Measurements from ENCODE around the gene YWHAH.

The YWHAH gene

GRCh38 chr22:31953261-31953660, 8.9 kb downstream of the YWHAH start:
- DNase-seq: no peak
- Histone ChIP-seq H3K36me3 (ENCODE audit: control insufficient read depth, insufficient read depth, low read length) (peaks cover 15% of the 10 kb centered on the region), H4K8ac (ENCODE audit: low read depth, low read length) (no peak overlapping the region), H2AK5ac (ENCODE audit: low read length) (no peak overlapping the region), H3K9ac (ENCODE audit: low read length) (no peak overlapping the region), H3K56ac (ENCODE audit: low read length) (no peak overlapping the region), H3K4ac (ENCODE audit: low read depth, low read length) (no peak overlapping the region), H3K79me2 (ENCODE audit: control insufficient read depth, insufficient read depth, low read length) (peaks cover 72% of the 10 kb centered on the region), H3K4me3 (ENCODE audit: low read length) (no peak overlapping the region), H3K27me3 (ENCODE audit: insufficient read depth, low read length, poor library complexity) (no peaks in the 10 kb centered on the region), H2BK15ac (replicated peaks; ENCODE audit: low read depth) (no peak overlapping the region), H2BK5ac (ENCODE audit: low read length) (no peak overlapping the region), H3K4me1 (ENCODE audit: control insufficient read depth, low read depth, low read length) (peaks cover 7% of the 10 kb centered on the region), H4K5ac (ENCODE audit: low read length) (no peak overlapping the region), H2BK120ac (ENCODE audit: low read depth, low read length) (no peak overlapping the region), H3K4me2 (ENCODE audit: low read length) (no peak overlapping the region), H3K79me1 (ENCODE audit: low read length) (peaks cover 26% of the 10 kb centered on the region), H3K18ac (ENCODE audit: low read length) (no peak overlapping the region), H3K23ac (ENCODE audit: low read length) (no peak overlapping the region), H3K27ac (ENCODE audit: low read depth, low read length) (no peak overlapping the region)
- no CpG with 5 or more reads among the region's 3 CpGs for WGBS (ENCODE audit: extremely low coverage, insufficient coverage, low lambda C conversion rate)

- no peak overlapping the region for H3K23ac ChIP-seq (ENCODE audit: low read length)
- H3K4ac ChIP-seq (ENCODE audit: low read depth, low read length): no peak overlapping the region
- no peak overlapping the region for H2BK5ac ChIP-seq (ENCODE audit: low read length)
- no peak overlapping the region for H4K5ac ChIP-seq (ENCODE audit: low read length)
- no peak overlapping the region for H4K8ac ChIP-seq (ENCODE audit: low read depth, low read length)
- H2BK15ac ChIP-seq (replicated peaks; ENCODE audit: low read depth): no peak overlapping the region
- H3K56ac ChIP-seq (ENCODE audit: low read length): no peak overlapping the region
- H3K79me1 ChIP-seq (ENCODE audit: low read length): peaks cover 26% of the 10 kb centered on the region
- no peak overlapping the region for H2AK5ac ChIP-seq (ENCODE audit: low read length)
- H3K18ac ChIP-seq (ENCODE audit: low read length): no peak overlapping the region
- H3K4me1 ChIP-seq (ENCODE audit: control insufficient read depth, low read depth, low read length): peaks cover 7% of the 10 kb centered on the region
- H3K9ac ChIP-seq (ENCODE audit: low read length): no peak overlapping the region
- peaks cover 59% of the 10 kb centered on the region for H3K79me2 ChIP-seq (ENCODE audit: control insufficient read depth, insufficient read depth, low read length)
- H2BK120ac ChIP-seq (ENCODE audit: low read depth, low read length): no peak overlapping the region
- WGBS (ENCODE audit: extremely low coverage, insufficient coverage, low lambda C conversion rate): no CpG with 5 or more reads among the region's 11 CpGs
- no peak overlapping the region for H3K4me3 ChIP-seq (ENCODE audit: low read length)
- no peak overlapping the region for H3K4me2 ChIP-seq (ENCODE audit: low read length)
- no peak overlapping the region for H3K27ac ChIP-seq (ENCODE audit: low read depth, low read length)
- no peaks in the 10 kb centered on the region for H3K27me3 ChIP-seq (ENCODE audit: insufficient read depth, low read length, poor library complexity)
- no peak for DNase-seq
- peaks cover 15% of the 10 kb centered on the region for H3K36me3 ChIP-seq (ENCODE audit: control insufficient read depth, insufficient read depth, low read length)
These were observed 10.5 kb downstream of the YWHAH start for GRCh38 chr22:31954535-31955523.

GRCh38 chr22:31956360-31956759, 12.0 kb downstream of the YWHAH start:
- no CpG with 5 or more reads among the region's 12 CpGs for WGBS (ENCODE audit: extremely low coverage, insufficient coverage, low lambda C conversion rate)
- Histone ChIP-seq H3K27ac (ENCODE audit: low read depth, low read length) (no peak overlapping the region), H3K18ac (ENCODE audit: low read length) (no peak overlapping the region), H3K79me2 (ENCODE audit: control insufficient read depth, insufficient read depth, low read length) (peaks cover 45% of the 10 kb centered on the region), H3K9ac (ENCODE audit: low read length) (no peak overlapping the region), H3K27me3 (ENCODE audit: insufficient read depth, low read length, poor library complexity) (no peaks in the 10 kb centered on the region), H3K4me3 (ENCODE audit: low read length) (no peak overlapping the region), H3K79me1 (ENCODE audit: low read length) (peaks cover 17% of the 10 kb centered on the region), H3K56ac (ENCODE audit: low read length) (no peak overlapping the region), H3K4me2 (ENCODE audit: low read length) (no peak overlapping the region), H4K5ac (ENCODE audit: low read length) (no peak overlapping the region), H3K4me1 (ENCODE audit: control insufficient read depth, low read depth, low read length) (peaks cover 7% of the 10 kb centered on the region), H2BK120ac (ENCODE audit: low read depth, low read length) (no peak overlapping the region), H3K23ac (ENCODE audit: low read length) (no peak overlapping the region), H2AK5ac (ENCODE audit: low read length) (no peak overlapping the region), H3K4ac (ENCODE audit: low read depth, low read length) (no peak overlapping the region), H4K8ac (ENCODE audit: low read depth, low read length) (no peak overlapping the region), H2BK15ac (replicated peaks; ENCODE audit: low read depth) (no peak overlapping the region), H2BK5ac (ENCODE audit: low read length) (no peak overlapping the region), H3K36me3 (ENCODE audit: control insufficient read depth, insufficient read depth, low read length) (peaks cover 12% of the 10 kb centered on the region)
- no peak for DNase-seq

GRCh38 chr22:31957970-31958594, 13.7 kb downstream of the YWHAH start:
- Histone ChIP-seq H2BK120ac (ENCODE audit: low read depth, low read length) (no peak overlapping the region), H3K36me3 (ENCODE audit: control insufficient read depth, insufficient read depth, low read length) (peaks cover 10% of the 10 kb centered on the region), H3K27me3 (ENCODE audit: insufficient read depth, low read length, poor library complexity) (no peaks in the 10 kb centered on the region), H3K79me1 (ENCODE audit: low read length) (peaks cover 14% of the 10 kb centered on the region), H3K18ac (ENCODE audit: low read length) (no peak overlapping the region), H3K56ac (ENCODE audit: low read length) (no peak overlapping the region), H2AK5ac (ENCODE audit: low read length) (no peak overlapping the region), H4K5ac (ENCODE audit: low read length) (no peak overlapping the region), H3K9ac (ENCODE audit: low read length) (no peak overlapping the region), H3K79me2 (ENCODE audit: control insufficient read depth, insufficient read depth, low read length) (peaks cover 29% of the 10 kb centered on the region), H3K4me3 (ENCODE audit: low read length) (no peak overlapping the region), H3K4ac (ENCODE audit: low read depth, low read length) (no peak overlapping the region), H3K4me2 (ENCODE audit: low read length) (no peak overlapping the region), H2BK15ac (replicated peaks; ENCODE audit: low read depth) (no peak overlapping the region), H3K4me1 (ENCODE audit: control insufficient read depth, low read depth, low read length) (peaks cover 3% of the 10 kb centered on the region), H3K23ac (ENCODE audit: low read length) (no peak overlapping the region), H2BK5ac (ENCODE audit: low read length) (no peak overlapping the region), H4K8ac (ENCODE audit: low read depth, low read length) (no peak overlapping the region), H3K27ac (ENCODE audit: low read depth, low read length) (no peak overlapping the region)
- WGBS (ENCODE audit: extremely low coverage, insufficient coverage, low lambda C conversion rate): no CpG with 5 or more reads among the region's 9 CpGs
- DNase-seq: no peak

- no peaks in the 10 kb centered on the region for H3K4me1 ChIP-seq (ENCODE audit: control insufficient read depth, low read depth, low read length)
- no peak overlapping the region for H3K27ac ChIP-seq (ENCODE audit: low read depth, low read length)
- no peak overlapping the region for H3K23ac ChIP-seq (ENCODE audit: low read length)
- no peak overlapping the region for H4K8ac ChIP-seq (ENCODE audit: low read depth, low read length)
- H3K4me3 ChIP-seq (ENCODE audit: low read length): no peak overlapping the region
- peaks cover 23% of the 10 kb centered on the region for H3K79me2 ChIP-seq (ENCODE audit: control insufficient read depth, insufficient read depth, low read length)
- WGBS (ENCODE audit: extremely low coverage, insufficient coverage, low lambda C conversion rate): no CpG with 5 or more reads among the region's 12 CpGs
- no peak overlapping the region for H3K18ac ChIP-seq (ENCODE audit: low read length)
- no peak overlapping the region for H2AK5ac ChIP-seq (ENCODE audit: low read length)
- no peak overlapping the region for H3K9ac ChIP-seq (ENCODE audit: low read length)
- no peak overlapping the region for H2BK5ac ChIP-seq (ENCODE audit: low read length)
- H3K36me3 ChIP-seq (ENCODE audit: control insufficient read depth, insufficient read depth, low read length): peaks cover 10% of the 10 kb centered on the region
- no peak overlapping the region for H4K5ac ChIP-seq (ENCODE audit: low read length)
- H2BK120ac ChIP-seq (ENCODE audit: low read depth, low read length): no peak overlapping the region
- H3K4me2 ChIP-seq (ENCODE audit: low read length): no peak overlapping the region
- H3K79me1 ChIP-seq (ENCODE audit: low read length): peaks cover 12% of the 10 kb centered on the region
- H3K56ac ChIP-seq (ENCODE audit: low read length): no peak overlapping the region
- H3K4ac ChIP-seq (ENCODE audit: low read depth, low read length): no peak overlapping the region
- DNase-seq: no peak
- no peak overlapping the region for H2BK15ac ChIP-seq (replicated peaks; ENCODE audit: low read depth)
- H3K27me3 ChIP-seq (ENCODE audit: insufficient read depth, low read length, poor library complexity): no peaks in the 10 kb centered on the region
These were observed 14.4 kb downstream of the YWHAH start for GRCh38 chr22:31958625-31959239.
